Nephron progenitor cell (in vitro differentiated cells): ENCODE results near the gene SS18L1.

Source experiments
- DNase-seq: peaks from one replicate; pipeline ENCODE4 v3.0.0; 2021
- H3K27ac Mint-ChIP-seq: 2 replicates; pipeline ENCODE4 v1.8.0; 2021; ENCODE audit warnings: mild to moderate bottlenecking, moderate library complexity, mixed read lengths
- H3K27me3 Mint-ChIP-seq: 2 replicates; pipeline ENCODE4 v1.8.0; 2021; ENCODE audit warnings: mild to moderate bottlenecking, low read depth, mixed read lengths; ENCODE audit not compliant: poor library complexity
- H3K36me3 Mint-ChIP-seq: 2 replicates; pipeline ENCODE4 v1.8.0; 2021; ENCODE audit warnings: low read depth, mixed read lengths
- H3K4me1 Mint-ChIP-seq: 2 replicates; pipeline ENCODE4 v1.8.0; 2021; ENCODE audit warnings: mixed read lengths
- H3K4me3 Mint-ChIP-seq: 2 replicates; pipeline ENCODE4 v1.8.0; 2021; ENCODE audit warnings: mild to moderate bottlenecking, moderate library complexity, mixed read lengths
- H3K9me3 Mint-ChIP-seq: 2 replicates; pipeline ENCODE4 v1.8.0; 2021; ENCODE audit warnings: mild to moderate bottlenecking, moderate library complexity, mixed read lengths
- CTCF ChIP-seq: fragments of 200-600 bp; sonication (generic); IDR thresholded peaks from 2 replicates; pipeline ENCODE4 v1.5.0; 2021; ENCODE audit warnings: antibody characterized with exemption

Gene SS18L1

GRCh38 chr20:62195075-62195405 lies 51.5 kb downstream of the SS18L1 start:
- Mint-ChIP-seq H3K36me3 (peaks cover 28% of the 10 kb centered on the region), H3K27me3 (no peaks in the 10 kb centered on the region), H3K4me1 (peaks cover 5% of the 10 kb centered on the region), H3K4me3 (no peak overlapping the region), H3K27ac (no peak overlapping the region), H3K9me3 (no peaks in the 10 kb centered on the region)
- no peak for DNase-seq
- TF ChIP-seq CTCF, result no peak

- H3K4me1 Mint-ChIP-seq, result peaks cover 5% of the 10 kb centered on the region
- H3K27me3 Mint-ChIP-seq, result no peaks in the 10 kb centered on the region
- H3K36me3 Mint-ChIP-seq, result peaks cover 32% of the 10 kb centered on the region
- TF ChIP-seq CTCF, result no peak
- no peak overlapping the region for H3K27ac Mint-ChIP-seq
- H3K9me3 Mint-ChIP-seq, result no peaks in the 10 kb centered on the region
- H3K4me3 Mint-ChIP-seq, result no peak overlapping the region
- no peak for DNase-seq
Observed at GRCh38 chr20:62195736-62196135, 52.2 kb downstream of the SS18L1 start.

- DNase-seq, result no peak
- Mint-ChIP-seq H3K4me3 (no peak overlapping the region), H3K9me3 (no peaks in the 10 kb centered on the region), H3K27me3 (no peaks in the 10 kb centered on the region), H3K36me3 (peaks cover 36% of the 10 kb centered on the region), H3K4me1 (peaks cover 5% of the 10 kb centered on the region), H3K27ac (no peak overlapping the region)
- no peak for TF ChIP-seq CTCF
Observed at GRCh38 chr20:62196286-62196685, 52.7 kb downstream of the SS18L1 start.

- H3K27me3 Mint-ChIP-seq, result no peaks in the 10 kb centered on the region
- DNase-seq, result no peak
- H3K4me3 Mint-ChIP-seq, result no peak overlapping the region
- H3K36me3 Mint-ChIP-seq, result peaks cover 44% of the 10 kb centered on the region
- no peak overlapping the region for H3K27ac Mint-ChIP-seq
- H3K9me3 Mint-ChIP-seq, result no peaks in the 10 kb centered on the region
- peaks cover 8% of the 10 kb centered on the region for H3K4me1 Mint-ChIP-seq
- TF ChIP-seq CTCF, result no peak
Observed at GRCh38 chr20:62197311-62197710, 53.7 kb downstream of the SS18L1 start.

GRCh38 chr20:62197801-62198200 lies 54.2 kb downstream of the SS18L1 start:
- H3K36me3 Mint-ChIP-seq, result peaks cover 48% of the 10 kb centered on the region
- TF ChIP-seq CTCF, result no peak
- no peaks in the 10 kb centered on the region for H3K9me3 Mint-ChIP-seq
- no peak overlapping the region for H3K27ac Mint-ChIP-seq
- H3K4me1 Mint-ChIP-seq, result peaks cover 8% of the 10 kb centered on the region
- DNase-seq, result no peak
- H3K27me3 Mint-ChIP-seq, result no peaks in the 10 kb centered on the region
- no peak overlapping the region for H3K4me3 Mint-ChIP-seq

- Mint-ChIP-seq H3K4me3 (no peak overlapping the region), H3K4me1 (peaks cover 11% of the 10 kb centered on the region), H3K36me3 (peaks cover 53% of the 10 kb centered on the region), H3K27me3 (no peaks in the 10 kb centered on the region), H3K9me3 (no peaks in the 10 kb centered on the region), H3K27ac (no peak overlapping the region)
- DNase-seq, result no peak
- no peak for TF ChIP-seq CTCF
Observed at GRCh38 chr20:62198496-62198895, 54.9 kb downstream of the SS18L1 start.
